GM20000 (cell line): ENCODE data around the gene TTLL12.
"Not testable (repeated sequence)": the region's sequence is repeated elsewhere in the genome, so short reads cannot be mapped to it uniquely, and the experiment has no call there.

Experiments
- DNase-seq: peaks from one replicate; pipeline ENCODE4 v3.0.0; 2012; ENCODE audit warnings: low spot score
- CTCF ChIP-seq: IDR thresholded peaks from 2 replicates; pipeline ENCODE4 v1.5.1; 2012; ENCODE audit warnings: mild to moderate bottlenecking, control low read depth; ENCODE audit errors: extremely low read depth, missing control alignments

TTLL12 gene

GRCh38 chr22:43151251-43152002 is 35.5 kb downstream of the TTLL12 start, which contains the start of gene TSPO:
Gene TSPO, plus strand, starts transcription at chr22:43151559. Its CDS starts 7,680 bp downstream, at chr22:43159239.
- TF ChIP-seq CTCF, result no peak
- DNase-seq, result peak; percentile 88

DNA sequence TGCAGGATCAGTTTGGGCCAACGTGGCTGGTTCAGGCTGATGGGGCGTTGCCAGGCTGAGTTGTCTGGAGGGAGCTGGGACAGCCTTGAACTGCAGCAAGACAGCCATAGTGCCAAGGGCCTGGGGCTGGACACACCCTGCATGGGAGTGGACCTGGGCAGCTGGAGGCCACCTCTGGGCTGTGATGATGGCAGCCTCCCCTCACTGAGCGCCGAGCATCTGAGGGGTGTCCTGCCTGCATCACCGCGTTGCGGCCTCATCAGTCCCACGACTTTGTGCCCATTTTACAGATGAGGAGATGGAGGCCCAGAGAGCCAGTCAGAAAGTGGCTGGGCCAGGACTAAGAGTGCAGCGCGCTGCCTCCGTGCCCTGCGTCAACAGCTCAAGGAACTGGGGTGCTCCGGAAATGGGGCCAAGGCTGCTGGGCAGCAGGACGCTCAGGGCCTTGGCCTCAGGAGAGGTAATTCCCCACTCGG is 36.2 kb downstream of the TTLL12 start:
- DNase-seq, result no peak
- TF ChIP-seq CTCF, result no peak

GRCh38 chr22:43148581-43148980 is 38.4 kb downstream of the TTLL12 start:
- no peak for TF ChIP-seq CTCF
- DNase-seq, result no peak

- DNase-seq, result no peak
- TF ChIP-seq CTCF, result no peak
Measured at GRCh38 chr22:43147821-43148220, 39.1 kb downstream of the TTLL12 start.

DNA sequence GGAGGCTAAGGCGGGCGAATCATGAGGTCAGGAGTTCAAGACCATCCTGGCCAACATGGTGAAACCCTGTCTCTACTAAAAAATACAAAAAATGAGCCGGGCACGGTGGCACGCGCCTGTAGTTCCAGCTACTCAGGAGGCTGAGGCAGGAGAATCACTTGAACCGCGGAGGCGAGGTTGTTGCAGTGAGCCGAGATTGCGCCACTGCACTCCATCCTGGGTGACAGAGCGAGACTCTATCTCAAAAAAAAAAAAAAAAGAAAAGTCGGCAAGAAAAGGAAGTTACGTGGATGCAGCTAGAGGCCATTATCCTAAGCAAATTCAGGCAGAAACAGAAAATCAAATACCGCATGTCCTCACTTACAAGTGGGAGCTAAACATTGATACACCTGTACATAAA is 40.6 kb downstream of the TTLL12 start:
- DNase-seq, result not testable (repeated sequence)

DNA sequence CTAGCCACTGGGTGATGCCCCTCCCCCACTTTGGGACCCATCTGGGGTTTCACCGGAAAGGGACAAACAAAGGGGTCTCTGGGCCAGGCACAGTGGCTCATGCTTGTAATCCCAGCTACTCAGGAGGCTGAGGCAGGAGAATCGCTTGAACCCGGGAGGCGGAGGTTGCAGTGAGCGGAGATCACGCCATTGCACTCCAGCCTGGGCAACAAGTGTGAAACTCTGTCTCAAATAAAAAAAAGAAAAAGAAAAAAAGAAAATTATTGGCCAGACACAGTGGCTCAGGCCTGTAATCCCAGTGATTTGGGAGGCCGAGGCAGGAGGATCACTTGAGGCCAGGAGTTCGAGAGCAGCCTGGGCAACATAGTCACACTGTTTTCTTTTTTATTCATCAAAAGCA is 41.6 kb downstream of the TTLL12 start:
- DNase-seq, result not testable (repeated sequence)

DNA sequence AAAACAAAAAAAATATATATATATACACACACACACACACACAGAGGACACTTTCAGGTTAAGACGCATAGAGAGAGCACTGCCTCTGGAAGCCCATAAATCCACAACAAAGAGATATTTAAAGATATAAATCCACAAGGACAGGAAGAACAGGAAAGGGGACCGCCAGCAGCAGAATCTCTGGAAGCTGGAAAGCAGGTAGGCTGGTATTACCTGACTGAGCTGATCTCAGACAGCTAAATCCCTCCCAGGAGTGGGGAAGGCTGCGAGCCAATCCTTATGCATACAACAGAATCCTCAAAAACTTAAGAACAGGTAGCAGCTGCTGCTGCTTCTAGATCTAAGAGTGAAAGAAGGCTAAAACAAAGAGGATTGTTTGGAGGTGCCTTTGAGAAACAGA is 42.0 kb downstream of the TTLL12 start:
- no peak for TF ChIP-seq CTCF
- DNase-seq, result no peak

- peak; percentile 95 for DNase-seq
Measured at GRCh38 chr22:43142880-43143562, 43.9 kb downstream of the TTLL12 start, which contains the start of gene MCAT. Gene MCAT, minus strand, starts transcription at chr22:43143398. Its CDS starts 50 bp downstream, at chr22:43143348.

More at GRCh38 chr22:43142880-43143562, 43.9 kb downstream of the TTLL12 start, which contains the start of gene MCAT:
- TF ChIP-seq CTCF, result no peak
